ENCODE measurements around the gene FUT6. TPM values are rescaled to one million over a fixed set of nuclear protein-coding genes. Genes with fewer than 3 reads are reported as not detected.
"Not testable (repeated sequence)": the region's sequence is repeated elsewhere in the genome, so short reads cannot be mapped to it uniquely, and the experiment has no call there.

Gene FUT6
- total RNA-seq = not detected in 2 replicates

DNA sequence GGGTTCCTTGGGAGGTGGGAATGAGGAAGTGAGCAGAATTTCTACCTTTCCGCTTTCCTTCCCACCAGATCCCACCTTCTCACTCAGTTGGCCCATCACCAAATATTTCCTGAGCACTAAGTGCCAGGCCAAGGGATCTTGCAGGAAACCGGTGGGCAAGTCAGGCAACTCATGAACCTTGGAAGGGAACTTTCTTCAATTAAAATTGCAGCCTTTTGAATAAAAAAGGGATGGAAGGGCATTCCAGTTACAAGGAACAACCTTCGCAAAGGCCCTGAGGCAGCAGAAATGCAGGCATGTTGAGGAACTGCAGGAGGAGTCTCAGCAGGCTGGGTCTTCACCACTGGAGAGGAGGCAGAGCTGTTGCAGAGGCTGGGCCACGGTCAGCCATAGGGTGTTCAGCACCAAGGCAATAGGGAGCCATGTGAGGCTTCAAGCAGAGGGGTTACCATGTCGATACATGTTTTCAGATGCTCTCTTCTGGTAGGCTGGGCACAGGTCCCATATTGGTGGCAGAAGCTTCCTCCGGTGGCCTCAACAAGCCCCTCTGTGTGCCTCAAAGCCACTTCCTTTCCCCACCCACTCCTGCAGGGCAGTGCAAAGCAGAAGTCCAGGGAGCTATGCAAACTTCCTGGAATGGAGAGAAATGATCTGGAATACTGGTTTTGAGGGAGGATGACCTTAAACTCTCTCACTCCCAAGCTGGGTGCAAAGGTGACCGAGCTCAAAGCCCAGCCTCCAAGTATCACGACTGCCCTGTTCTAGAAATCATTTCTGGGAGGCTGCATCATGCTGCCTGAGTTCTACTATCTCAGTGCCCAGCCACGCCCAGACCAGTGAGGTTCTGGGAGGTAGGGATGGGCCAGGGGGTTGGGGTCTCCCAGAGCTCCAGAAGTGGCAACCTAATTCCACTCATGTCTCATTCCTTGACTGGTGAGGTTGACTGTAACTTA lies at the start of gene FUT6:
TSS of gene FUT6 (minus strand) at position 638 of the 953 bp plus-strand sequence. CDS start 7,135 bp downstream, outside the sequence.
- no peaks in the 10 kb centered on the region for H3K36me3 Mint-ChIP-seq (ENCODE audit: low read depth)
- DNase-seq (no peak), ATAC-seq (ENCODE audit: low read depth) (no peak)
- H3K4me1 Mint-ChIP-seq = peaks cover 4% of the 10 kb centered on the region
- intact Hi-C loops (cut with micrococcal nuclease) = no loop called here
- no peak within 1 kb of the TSS for H3K27ac Mint-ChIP-seq
- H3K9me3 Mint-ChIP-seq = no peaks in the 10 kb centered on the region
- TF ChIP-seq, protein P1, sequence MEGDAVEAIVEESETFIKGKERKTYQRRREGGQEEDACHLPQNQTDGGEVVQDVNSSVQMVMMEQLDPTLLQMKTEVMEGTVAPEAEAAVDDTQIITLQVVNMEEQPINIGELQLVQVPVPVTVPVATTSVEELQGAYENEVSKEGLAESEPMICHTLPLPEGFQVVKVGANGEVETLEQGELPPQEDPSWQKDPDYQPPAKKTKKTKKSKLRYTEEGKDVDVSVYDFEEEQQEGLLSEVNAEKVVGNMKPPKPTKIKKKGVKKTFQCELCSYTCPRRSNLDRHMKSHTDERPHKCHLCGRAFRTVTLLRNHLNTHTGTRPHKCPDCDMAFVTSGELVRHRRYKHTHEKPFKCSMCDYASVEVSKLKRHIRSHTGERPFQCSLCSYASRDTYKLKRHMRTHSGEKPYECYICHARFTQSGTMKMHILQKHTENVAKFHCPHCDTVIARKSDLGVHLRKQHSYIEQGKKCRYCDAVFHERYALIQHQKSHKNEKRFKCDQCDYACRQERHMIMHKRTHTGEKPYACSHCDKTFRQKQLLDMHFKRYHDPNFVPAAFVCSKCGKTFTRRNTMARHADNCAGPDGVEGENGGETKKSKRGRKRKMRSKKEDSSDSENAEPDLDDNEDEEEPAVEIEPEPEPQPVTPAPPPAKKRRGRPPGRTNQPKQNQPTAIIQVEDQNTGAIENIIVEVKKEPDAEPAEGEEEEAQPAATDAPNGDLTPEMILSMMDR (IDR thresholded peaks at IDR 0.05) = no peak
- H3K27me3 Mint-ChIP-seq = peaks cover 2% of the 10 kb centered on the region
- no peak within 1 kb of the TSS for H3K4me3 Mint-ChIP-seq
- CTCF ChIA-PET = no interaction called here
- POLR2A ChIA-PET = no interaction called here

DNA sequence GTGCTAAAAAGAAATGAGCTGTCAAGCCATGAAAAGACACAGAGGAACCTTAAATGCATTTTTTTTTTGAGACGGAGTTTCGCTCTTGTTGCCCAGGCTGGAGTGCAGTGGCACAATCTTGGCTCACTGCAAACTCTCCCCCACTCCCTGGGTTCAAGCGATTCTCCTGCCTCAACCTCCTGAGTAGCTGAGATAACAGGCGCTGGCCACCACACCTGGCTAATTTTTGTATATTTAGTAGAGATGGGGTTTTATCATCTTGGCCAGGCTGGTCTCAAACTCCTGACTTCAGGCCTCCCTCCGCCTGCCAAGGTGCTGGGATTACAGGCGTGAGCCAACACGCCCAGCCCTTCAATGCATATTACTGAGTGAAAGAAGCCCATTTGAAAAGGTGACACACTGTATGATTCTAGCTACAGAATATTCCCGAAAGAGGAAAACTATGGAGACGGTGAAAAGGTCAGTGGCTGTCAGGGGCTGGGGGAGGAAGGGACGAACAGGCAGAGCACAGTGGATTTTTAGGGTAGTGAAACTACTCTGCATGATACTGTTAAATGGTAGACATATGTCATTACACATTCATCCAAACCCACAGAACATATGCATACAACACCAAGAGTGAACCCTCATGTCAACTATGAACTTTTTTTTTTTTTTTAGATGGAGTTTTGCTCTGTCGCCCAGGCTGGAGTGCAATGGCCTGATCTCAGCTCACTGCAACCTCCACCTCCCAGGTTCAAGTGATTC lies 44.7 kb upstream of the FUT6 start:
- H3K9me3 Mint-ChIP-seq; POLR2A ChIA-PET; H3K27me3 Mint-ChIP-seq; intact Hi-C loops (cut with micrococcal nuclease); ATAC-seq (ENCODE audit: low read depth); H3K4me1 Mint-ChIP-seq; H3K4me3 Mint-ChIP-seq; CTCF ChIA-PET; H3K36me3 Mint-ChIP-seq (ENCODE audit: low read depth); H3K27ac Mint-ChIP-seq; DNase-seq: not testable (repeated sequence)

DNA sequence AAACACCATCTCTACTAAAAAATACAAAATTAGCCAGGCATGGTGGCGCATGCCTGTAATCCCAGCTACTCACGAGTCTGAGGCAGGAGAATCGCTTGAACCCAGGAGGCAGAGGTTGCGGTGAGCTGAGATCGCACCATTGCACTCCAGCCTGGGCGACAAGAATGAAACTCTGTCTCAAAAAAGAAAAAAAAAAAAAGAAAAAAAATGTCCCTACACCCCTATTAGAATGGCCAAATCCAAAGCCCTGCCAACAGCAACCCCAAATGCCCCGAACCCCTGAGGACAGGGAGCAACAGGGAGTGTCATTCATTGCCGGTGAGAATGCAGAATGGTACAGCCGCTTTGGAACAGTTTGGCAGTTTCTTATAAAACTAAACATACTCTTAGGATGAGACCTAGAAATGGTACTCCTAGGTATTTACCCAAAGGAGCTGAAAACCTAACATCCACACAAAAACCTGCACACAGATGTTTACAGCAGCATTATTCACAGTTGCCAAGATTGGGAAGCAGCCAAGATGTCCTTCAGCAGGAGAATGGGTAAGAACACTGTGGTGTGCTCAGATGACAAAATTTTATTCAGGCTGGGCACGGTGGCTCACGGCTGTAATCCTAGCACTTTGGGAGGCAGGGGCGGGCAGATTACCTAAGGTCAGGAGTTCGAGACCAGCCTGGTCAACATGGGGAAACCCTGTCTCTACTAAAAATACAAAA lies 43.8 kb upstream of the FUT6 start:
- POLR2A ChIA-PET = interaction anchor here (0.7 kb wide), 1 partner anchor 16 kb away, joined by 4 read pairs; no protein-coding TSS in a partner anchor
- H3K4me1 Mint-ChIP-seq; DNase-seq; H3K4me3 Mint-ChIP-seq; H3K36me3 Mint-ChIP-seq (ENCODE audit: low read depth); H3K27ac Mint-ChIP-seq; ATAC-seq (ENCODE audit: low read depth); H3K9me3 Mint-ChIP-seq; CTCF ChIA-PET; intact Hi-C loops (cut with micrococcal nuclease): not testable (repeated sequence)
- H3K27me3 Mint-ChIP-seq = peaks cover 12% of the 10 kb centered on the region

GRCh38 chr19:5882421-5882968 lies 43.0 kb upstream of the FUT6 start:
- intact Hi-C loops (cut with micrococcal nuclease) = no loop called here
- peaks cover 12% of the 10 kb centered on the region for H3K27me3 Mint-ChIP-seq
- ChIA-PET CTCF (no interaction called here), POLR2A (no interaction called here)
- DNase-seq = no peak
- H3K27ac Mint-ChIP-seq = no peak overlapping the region
- no peaks in the 10 kb centered on the region for H3K36me3 Mint-ChIP-seq (ENCODE audit: low read depth)
- H3K4me1 Mint-ChIP-seq = peaks cover 2% of the 10 kb centered on the region
- no peak for ATAC-seq (ENCODE audit: low read depth)
- TF ChIP-seq, protein P1 (IDR thresholded peaks at IDR 0.05) = no peak
- H3K4me3 Mint-ChIP-seq = no peak overlapping the region
- no peaks in the 10 kb centered on the region for H3K9me3 Mint-ChIP-seq

GRCh38 chr19:5881543-5882299 lies 42.2 kb upstream of the FUT6 start:
- TF ChIP-seq, protein P1 (IDR thresholded peaks at IDR 0.05) = no peak
- Mint-ChIP-seq H3K27me3 (peaks cover 11% of the 10 kb centered on the region), H3K4me3 (no peak overlapping the region), H3K9me3 (no peaks in the 10 kb centered on the region), H3K4me1 (peaks cover 2% of the 10 kb centered on the region), H3K27ac (no peak overlapping the region), H3K36me3 (ENCODE audit: low read depth) (no peaks in the 10 kb centered on the region)
- POLR2A ChIA-PET = no interaction called here
- DNase-seq = no peak
- CTCF ChIA-PET = no interaction called here
- intact Hi-C loops (cut with micrococcal nuclease) = no loop called here
- ATAC-seq (ENCODE audit: low read depth) = no peak
